ENCODE data around the gene PUS7. TPM values are rescaled to one million over a fixed set of nuclear protein-coding genes. Genes with fewer than 3 reads are reported as not detected.
"Not testable (repeated sequence)": the region's sequence is repeated elsewhere in the genome, so short reads cannot be mapped to it uniquely, and the experiment has no call there.

The PUS7 gene
- total RNA-seq, 6 donors from 2014 or later, result 7.3 to 16.9 (median 11.5) TPM

DNA sequence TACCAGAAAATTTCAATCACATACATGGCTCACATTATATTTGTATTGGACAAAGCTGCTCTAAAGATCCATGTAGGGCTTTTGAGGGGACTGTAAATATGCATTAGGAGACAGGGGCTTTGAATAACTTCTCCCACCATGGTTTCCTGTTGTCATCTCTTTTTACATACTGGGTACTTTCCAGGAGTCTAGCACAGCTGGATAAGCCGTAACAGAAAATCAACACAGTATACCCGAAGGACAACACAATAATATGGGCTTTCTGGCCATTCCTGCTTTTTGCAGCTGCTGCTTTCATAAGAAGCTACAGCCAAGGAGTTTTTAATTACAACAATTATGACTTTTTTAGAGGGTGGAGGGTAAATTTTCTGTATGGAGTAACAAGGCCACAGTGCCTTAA lies 70.0 kb downstream of the PUS7 start:
- ATAC-seq (ENCODE audit: low FRiP score in 2 of 2), result no peak
- no peaks in the 10 kb centered on the region for H3K27me3 ChIP-seq
- H3K36me3 ChIP-seq, result peaks cover 0 to 3% (median 0%) of the 10 kb centered on the region in 4 donors
- 72 to 75% methylated on average over 2 of the region's 2 CpGs for WGBS, 2 donors
- H3K9me3 ChIP-seq, result no peaks in the 10 kb centered on the region
- H3K4me3 ChIP-seq, result no peak overlapping the region
- no peak for TF ChIP-seq EP300 (IDR thresholded peaks at IDR 0.05)
- no peak for TF ChIP-seq POLR2AphosphoS5 (IDR thresholded peaks at IDR 0.05)
- no peak for TF ChIP-seq CTCF (IDR thresholded peaks at IDR 0.05)
- TF ChIP-seq POLR2A (IDR thresholded peaks at IDR 0.05), result no peak
- DNase-seq, result no peak
- no peaks in the 10 kb centered on the region for H3K4me1 ChIP-seq
- H3K27ac ChIP-seq, result no peak overlapping the region

GRCh38 chr7:105450870-105451269 lies 71.2 kb downstream of the PUS7 start:
- not testable (repeated sequence) for H3K36me3 ChIP-seq; H3K4me3 ChIP-seq; H3K27ac ChIP-seq; DNase-seq; H3K9me3 ChIP-seq; H3K27me3 ChIP-seq; H3K4me1 ChIP-seq; ATAC-seq (ENCODE audit: low FRiP score in 2 of 2)
- 96 to 97% methylated on average over 5 of the region's 5 CpGs for WGBS, 2 donors

DNA sequence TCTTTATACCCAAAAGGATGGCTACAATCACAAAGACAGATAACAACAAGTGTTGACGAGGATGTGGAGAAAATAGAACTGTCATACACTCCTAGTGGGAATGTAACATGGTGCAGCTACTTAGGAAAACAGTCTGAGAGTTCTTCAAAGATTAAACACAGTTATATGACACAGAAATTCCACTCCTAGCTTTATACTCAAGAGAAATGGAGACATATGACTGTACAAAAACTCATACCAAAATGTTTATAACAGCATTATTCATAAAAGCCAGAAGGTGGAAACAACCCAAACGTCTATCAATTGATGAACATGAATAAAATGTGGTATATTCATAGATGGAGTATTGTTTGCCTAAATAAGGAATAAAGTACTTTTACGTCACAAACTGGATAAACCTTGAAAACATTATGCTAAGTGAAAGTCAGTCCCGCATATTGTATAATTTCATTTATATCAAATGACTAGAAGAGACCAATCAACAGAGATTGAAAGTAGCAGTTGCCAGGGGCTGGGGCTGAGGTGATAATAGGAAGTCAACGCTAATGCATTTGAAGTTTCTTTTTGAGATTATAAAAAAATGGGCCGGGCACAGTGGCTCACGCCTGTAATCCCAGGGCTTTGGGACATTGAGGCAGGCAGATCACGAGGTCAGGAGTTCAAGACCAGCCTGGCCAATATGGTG lies 71.8 kb downstream of the PUS7 start:
- TF ChIP-seq POLR2A (IDR thresholded peaks at IDR 0.05), result no peak
- TF ChIP-seq POLR2AphosphoS5 (IDR thresholded peaks at IDR 0.05), result no peak
- TF ChIP-seq EP300 (IDR thresholded peaks at IDR 0.05), result no peak
- TF ChIP-seq CTCF (IDR thresholded peaks at IDR 0.05), result no peak
- Histone ChIP-seq H3K27ac (no peak overlapping the region), H3K4me1 (no peaks in the 10 kb centered on the region), H3K9me3 (no peaks in the 10 kb centered on the region), H3K4me3 (no peak overlapping the region), H3K27me3 (no peaks in the 10 kb centered on the region), H3K36me3 (no peaks in the 10 kb centered on the region)
- DNase-seq (no peak), ATAC-seq (ENCODE audit: low FRiP score in 2 of 2) (no peak)
- WGBS, 2 donors, result 90 to 94% methylated on average over 8 of the region's 8 CpGs

GRCh38 chr7:105448181-105448580 lies 73.9 kb downstream of the PUS7 start:
- Histone ChIP-seq H3K9me3 (no peaks in the 10 kb centered on the region), H3K4me1 (no peaks in the 10 kb centered on the region), H3K27ac (peak overlapping the region in 3 of 4 donors; percentile 26 to 61 (median 54)), H3K4me3 (no peak overlapping the region), H3K27me3 (no peaks in the 10 kb centered on the region), H3K36me3 (no peaks in the 10 kb centered on the region)
- no peak for ATAC-seq (ENCODE audit: low FRiP score in 2 of 2)
- DNase-seq, result no peak
- TF ChIP-seq POLR2AphosphoS5 (IDR thresholded peaks at IDR 0.05) (no peak), POLR2A (IDR thresholded peaks at IDR 0.05) (no peak), EP300 (IDR thresholded peaks at IDR 0.05) (no peak), CTCF (IDR thresholded peaks at IDR 0.05) (no peak)
- WGBS, 2 donors, result 71 to 83% methylated on average over 8 of the region's 8 CpGs

GRCh38 chr7:105444342-105444987 lies 77.6 kb downstream of the PUS7 start:
- WGBS, 2 donors, result 86% methylated on average over 4 of the region's 4 CpGs
- Histone ChIP-seq H3K27ac (no peak overlapping the region), H3K36me3 (no peaks in the 10 kb centered on the region), H3K4me1 (peaks cover 0 to 2% (median under 1%) of the 10 kb centered on the region in 4 donors), H3K27me3 (no peaks in the 10 kb centered on the region), H3K4me3 (no peak overlapping the region), H3K9me3 (no peaks in the 10 kb centered on the region)
- no peak for TF ChIP-seq POLR2A (IDR thresholded peaks at IDR 0.05)
- no peak for TF ChIP-seq POLR2AphosphoS5 (IDR thresholded peaks at IDR 0.05)
- no peak for TF ChIP-seq CTCF (IDR thresholded peaks at IDR 0.05)
- TF ChIP-seq EP300 (IDR thresholded peaks at IDR 0.05), result no peak
- DNase-seq (no peak), ATAC-seq (ENCODE audit: low FRiP score in 2 of 2) (no peak)

DNA sequence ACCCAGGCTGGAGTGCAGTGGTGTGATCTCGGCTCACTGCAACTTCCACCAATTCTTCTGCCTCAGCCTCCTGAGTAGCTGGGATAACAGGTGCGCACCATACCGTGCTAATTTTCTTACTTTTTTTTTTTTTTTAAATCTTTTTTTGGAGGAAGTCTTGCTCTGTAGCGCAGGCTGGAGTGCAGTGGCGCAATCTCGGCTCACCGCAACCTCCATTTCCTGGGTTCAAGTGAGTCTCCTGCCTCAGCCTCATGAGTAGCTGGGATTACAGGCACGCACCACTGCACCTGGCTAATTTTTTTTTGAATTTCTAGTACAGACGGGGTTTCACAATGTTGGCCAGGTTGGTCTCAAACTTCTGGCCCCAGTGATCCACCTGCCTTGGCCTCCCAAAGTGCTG lies 79.9 kb downstream of the PUS7 start:
- ATAC-seq (ENCODE audit: low FRiP score in 2 of 2); H3K36me3 ChIP-seq; H3K27me3 ChIP-seq; H3K27ac ChIP-seq; H3K4me1 ChIP-seq; H3K4me3 ChIP-seq; H3K9me3 ChIP-seq: not testable (repeated sequence)
- WGBS, 2 donors, result 78 to 94% methylated on average over 9 of the region's 9 CpGs
- peak in 1 of 2 donors; percentile 33 for DNase-seq

Measured in upper lobe of left lung (tissue), 6 donors.